IMR-90 (cell line): ENCODE measurements around the gene DOCK9. TPM values are rescaled to one million over a fixed set of nuclear protein-coding genes. Genes with fewer than 3 reads are reported as not detected.

ENCODE experiments used
- ATAC-seq: fragments of 200-7000 bp; cut with Tn5 transposase; 2 replicates; pipeline ENCODE4 v1.9.1; 2020; ENCODE audit warnings: low read depth, mild to moderate bottlenecking, moderate library complexity
- BruUV-seq: library from RNA; stranded (reverse); fragments of 400-500 nt; replicated peaks from 2 replicates; lab custom pipeline; 2021; lab: Mats Ljungman, UMichigan
- CTCF ChIA-PET: fragments of 300-600 bp; formaldehyde crosslinking; extraction: SDS; loops from one replicate; lab custom pipeline; 2021; ENCODE audit warnings: antibody characterized with exemption; lab: Yijun Ruan, JAX
- POLR2A ChIA-PET: fragments of 300-600 bp; sonication (Branson Sonifier 250); formaldehyde crosslinking; loops from one replicate; lab custom pipeline; 2022; ENCODE audit warnings: antibody characterized with exemption; ENCODE audit not compliant: unreplicated experiment; lab: Charles Lee
- DNase-seq: peaks from one replicate; pipeline ENCODE4 v3.0.0; 2013
- H2AFZ ChIP-seq: replicated peaks from 2 replicates; pipeline ENCODE3; 2013; ENCODE audit warnings: low read length, mild to moderate bottlenecking; ENCODE audit not compliant: poor library complexity
- H2AK5ac ChIP-seq: 2 replicates; pipeline ENCODE4 v1.6.1; 2013; ENCODE audit warnings: low read depth, low read length, inconsistent platforms
- H2AK9ac ChIP-seq: replicated peaks from 2 replicates; pipeline ENCODE3; 2013; ENCODE audit warnings: mild to moderate bottlenecking, low read depth, low read length, moderate library complexity; ENCODE audit not compliant: poor library complexity
- H2BK120ac ChIP-seq: 2 replicates; pipeline ENCODE4 v1.6.1; 2013; ENCODE audit warnings: low read depth, low read length, inconsistent platforms
- H2BK15ac ChIP-seq: 3 replicates; pipeline ENCODE4 v1.6.1; 2013; ENCODE audit warnings: low read depth, low read length, inconsistent platforms
- H2BK20ac ChIP-seq: 2 replicates; pipeline ENCODE4 v1.6.1; 2013; ENCODE audit warnings: low read depth, mild to moderate bottlenecking, inconsistent platforms, low read length, moderate library complexity
- H2BK5ac ChIP-seq: 2 replicates; pipeline ENCODE4 v1.6.1; 2013; ENCODE audit warnings: mild to moderate bottlenecking, low read depth, low read length, inconsistent platforms; ENCODE audit not compliant: poor library complexity, severe bottlenecking
- H3K14ac ChIP-seq: replicated peaks from 2 replicates; pipeline ENCODE4 v1.6.1; 2013; ENCODE audit warnings: low read depth, low read length, inconsistent platforms
- H3K18ac ChIP-seq: 2 replicates; pipeline ENCODE4 v1.6.1; 2013; ENCODE audit warnings: low read depth, low read length, control low read depth
- H3K23ac ChIP-seq: 2 replicates; pipeline ENCODE4 v1.6.1; 2013; ENCODE audit warnings: low read depth, low read length, inconsistent platforms
- H3K27ac ChIP-seq: 2 replicates; pipeline ENCODE4 v1.5.1; 2013; ENCODE audit warnings: mild to moderate bottlenecking, control low read depth, low read length; ENCODE audit not compliant: insufficient read depth
- H3K27me3 ChIP-seq: 2 replicates; pipeline ENCODE4 v1.6.1; 2013; ENCODE audit warnings: low read length; ENCODE audit not compliant: control insufficient read depth, insufficient read depth
- H3K36me3 ChIP-seq: 2 replicates; pipeline ENCODE4 v1.6.1; 2013; ENCODE audit warnings: low read length, mixed read lengths; ENCODE audit not compliant: control insufficient read depth, insufficient read depth
- H3K4ac ChIP-seq: 2 replicates; pipeline ENCODE4 v1.6.1; 2013; ENCODE audit warnings: low read depth, low read length, inconsistent platforms
- H3K4me1 ChIP-seq: 2 replicates; pipeline ENCODE4 v1.6.1; 2013; ENCODE audit warnings: low read length, mixed read lengths; ENCODE audit not compliant: control insufficient read depth, insufficient read depth
- H3K4me2 ChIP-seq: 2 replicates; pipeline ENCODE4 v1.6.1; 2013; ENCODE audit warnings: low read depth, mild to moderate bottlenecking, control low read depth, low read length, moderate library complexity
- H3K4me3 ChIP-seq: 2 replicates; pipeline ENCODE4 v1.5.1; 2013; ENCODE audit warnings: low read depth, mild to moderate bottlenecking, control low read depth, low read length, moderate library complexity; ENCODE audit not compliant: insufficient read depth
- H3K56ac ChIP-seq: 2 replicates; pipeline ENCODE4 v1.6.1; 2013; ENCODE audit warnings: low read length, inconsistent platforms; ENCODE audit not compliant: insufficient read depth; ENCODE audit errors: extremely low read depth
- H3K79me1 ChIP-seq, 2 experiments: 2 replicates each; pipeline ENCODE4 v1.6.1; 2013; ENCODE audit warnings: low read length in 2 of 2, inconsistent platforms in 1 of 2, low read depth in 1 of 2
- H3K9ac ChIP-seq: 2 replicates; pipeline ENCODE4 v1.6.1; 2013; ENCODE audit warnings: low read depth, low read length, control low read depth
- H3K9me1 ChIP-seq: 2 replicates; pipeline ENCODE4 v1.6.1; 2013; ENCODE audit warnings: low read length, inconsistent platforms; ENCODE audit not compliant: insufficient read depth
- H3K9me3 ChIP-seq: 2 replicates; pipeline ENCODE4 v1.6.1; 2013; ENCODE audit warnings: low read length; ENCODE audit not compliant: control insufficient read depth, insufficient read depth
- H4K20me1 ChIP-seq: 2 replicates; pipeline ENCODE4 v1.6.1; 2013; ENCODE audit warnings: low read length, inconsistent platforms; ENCODE audit not compliant: insufficient read depth
- H4K5ac ChIP-seq: 2 replicates; pipeline ENCODE4 v1.6.1; 2013; ENCODE audit warnings: mild to moderate bottlenecking, low read depth, low read length, control low read depth
- H4K8ac ChIP-seq, 2 experiments: 2 replicates each; pipeline ENCODE4 v1.6.1; 2013; ENCODE audit warnings: low read depth in 2 of 2, low read length in 2 of 2, control low read depth in 1 of 2, inconsistent platforms in 1 of 2
- H4K91ac ChIP-seq: 2 replicates; pipeline ENCODE4 v1.6.1; 2013; ENCODE audit warnings: low read depth, low read length, inconsistent platforms; ENCODE audit not compliant: insufficient read depth
- CEBPB ChIP-seq: IDR thresholded peaks from 2 replicates; pipeline ENCODE4 v1.6.1; 2012; ENCODE audit warnings: low read depth, low read length, improper control_type of control experiment
- RCOR1 ChIP-seq: IDR thresholded peaks from 2 replicates; pipeline ENCODE4 v1.6.1; 2012; ENCODE audit warnings: mild to moderate bottlenecking, low read length, improper control_type of control experiment; ENCODE audit not compliant: insufficient replicate concordance
- WGBS, 2 experiments: methylation state at CpG; one replicate each; pipeline versions ENCODE4 v1.1.5 to v1.1.7; 2013; ENCODE audit warnings: missing lambda C conversion rate in 2 of 2; ENCODE audit not compliant: insufficient read length in 1 of 2; ENCODE audit errors: extremely low coverage in 2 of 2; 5-methylcytosine and 5-hydroxymethylcytosine counted together
- dilution Hi-C: fragments of 300-500 bp; cut with HindIII; formaldehyde crosslinking; loops from one replicate; pipeline ENCODE4 v1.14.3; 2018; ENCODE audit warnings: low sequenced_read_pairs; ENCODE audit not compliant: unreplicated experiment
- in situ Hi-C: fragments of 300-500 bp; cut with MboI; formaldehyde crosslinking; loops from 3 replicates; pipeline ENCODE4 v1.14.3; 2019; ENCODE audit warnings: low sequenced_read_pairs, inconsistent platforms, mixed read lengths
- intact Hi-C: fragments of 100-400 bp; cut with micrococcal nuclease; formaldehyde crosslinking; loops from 2 replicates; pipeline ENCODE4 v1.10.0; 2022
- polyA plus RNA-seq, 3 experiments: library from polyadenylated mRNA; depleted of rRNA; stranded (reverse); fragments of >200 nt; gene quantifications; 2 replicates each; pipeline ENCODE4 v1.2.3, GENCODE V29; 2012; ENCODE audit warnings: low replicate concordance in 1 of 3
- total RNA-seq: library from RNA; depleted of rRNA; stranded (reverse); fragments of >200 nt; gene quantifications from 2 replicates; pipeline ENCODE4 v1.2.3, GENCODE V29; 2012
- TF ChIP-seq, protein P1 (sequence below): fragments of 150-350 bp; IDR thresholded peaks from 2 replicates; pipeline ENCODE4 v1.6.1; 2017; ENCODE audit warnings: mild to moderate bottlenecking, antibody characterized with exemption, low read length, low read depth

The DOCK9 gene
- total and polyA plus RNA-seq, 2 of the 4 experiments (the other 2 are of a cell fraction), result 4.8 to 7.2 TPM

DNA sequence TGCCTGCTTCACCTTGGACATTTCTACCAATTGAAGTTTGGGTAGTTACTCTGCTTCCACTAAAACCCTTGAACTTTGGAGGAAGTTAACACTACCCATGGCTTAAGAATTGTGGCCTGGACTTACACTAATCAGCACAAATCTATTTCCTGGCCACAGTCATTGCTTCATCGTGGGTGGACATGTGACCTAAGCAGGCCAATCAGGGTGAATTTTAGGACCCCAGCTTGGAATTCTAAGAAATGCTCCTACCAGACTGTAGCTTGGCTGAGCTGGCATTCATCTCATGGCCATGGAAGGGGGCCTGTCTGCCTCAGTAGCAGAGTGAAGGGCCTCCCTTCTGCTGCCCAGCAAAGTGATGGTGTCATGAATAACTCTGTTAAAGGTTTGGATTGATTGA, 167.1 kb downstream of the DOCK9 start:
- Histone ChIP-seq H2BK20ac (no peak overlapping the region), H3K9me1 (0 out of 2 replicates have a peak, but pooled peaks cover 6% of the 10 kb centered on the region), H3K14ac (peak overlapping the region; percentile 63; the same call in 1 of the 2 replicates), H3K4me1 (no peaks in the 10 kb centered on the region), H4K8ac (no peak overlapping the region), H3K36me3 (no peaks in the 10 kb centered on the region), H2BK15ac (no peak overlapping the region), H3K27ac (no peak overlapping the region), H4K5ac (no peak overlapping the region), H4K20me1 (no peaks in the 10 kb centered on the region), H3K27me3 (no peaks in the 10 kb centered on the region), H2AK9ac (no peak overlapping the region), H2BK5ac (no peak overlapping the region), H3K9ac (no peak overlapping the region), H2AFZ (no peak overlapping the region), H4K91ac (no peak overlapping the region), H2AK5ac (no peak overlapping the region), H3K4me2 (no peak overlapping the region), H2BK120ac (no peak overlapping the region), H3K79me1 (no peaks in the 10 kb centered on the region), H3K18ac (no peak overlapping the region), H3K4ac (no peak overlapping the region), H3K4me3 (no peak overlapping the region), H3K23ac (no peak overlapping the region), H3K56ac (no peak overlapping the region), H3K9me3 (no peaks in the 10 kb centered on the region)
- WGBS, 2 experiments, result no CpG with 5 or more reads among the region's 1 CpG
- DNase-seq (no peak), ATAC-seq (no peak)
- peak; percentile 13; the same call in 1 of the 2 replicates for TF ChIP-seq CEBPB
- TF ChIP-seq, protein P1, sequence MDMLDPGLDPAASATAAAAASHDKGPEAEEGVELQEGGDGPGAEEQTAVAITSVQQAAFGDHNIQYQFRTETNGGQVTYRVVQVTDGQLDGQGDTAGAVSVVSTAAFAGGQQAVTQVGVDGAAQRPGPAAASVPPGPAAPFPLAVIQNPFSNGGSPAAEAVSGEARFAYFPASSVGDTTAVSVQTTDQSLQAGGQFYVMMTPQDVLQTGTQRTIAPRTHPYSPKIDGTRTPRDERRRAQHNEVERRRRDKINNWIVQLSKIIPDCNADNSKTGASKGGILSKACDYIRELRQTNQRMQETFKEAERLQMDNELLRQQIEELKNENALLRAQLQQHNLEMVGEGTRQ, result no peak
- TF ChIP-seq RCOR1, result no peak
- CTCF ChIA-PET, result no interaction called here
- intact Hi-C loops (no loop called here), in situ Hi-C loops (no loop called here), dilution Hi-C loops (no loop called here)
- BruUV-seq, result no TSS peak
- POLR2A ChIA-PET, result no interaction called here
